HEK293 (cell line): ENCODE data around the gene EIF4EBP2.

Experiments used
- SETDB1 ChIP-seq: IDR thresholded peaks from one replicate; pipeline ENCODE4 v1.6.1; 2017; ENCODE audit warnings: mild to moderate bottlenecking, low read length, moderate library complexity, mixed read lengths; ENCODE audit not compliant: insufficient read length
- TF ChIP-seq, protein P1 (sequence below): fragments of 450-650 bp; formaldehyde crosslinking; IDR thresholded peaks from 2 replicates; pipeline ENCODE4 v1.5.1; 2016; ENCODE audit warnings: missing biosample characterization, missing genetic modification characterization

DNA sequence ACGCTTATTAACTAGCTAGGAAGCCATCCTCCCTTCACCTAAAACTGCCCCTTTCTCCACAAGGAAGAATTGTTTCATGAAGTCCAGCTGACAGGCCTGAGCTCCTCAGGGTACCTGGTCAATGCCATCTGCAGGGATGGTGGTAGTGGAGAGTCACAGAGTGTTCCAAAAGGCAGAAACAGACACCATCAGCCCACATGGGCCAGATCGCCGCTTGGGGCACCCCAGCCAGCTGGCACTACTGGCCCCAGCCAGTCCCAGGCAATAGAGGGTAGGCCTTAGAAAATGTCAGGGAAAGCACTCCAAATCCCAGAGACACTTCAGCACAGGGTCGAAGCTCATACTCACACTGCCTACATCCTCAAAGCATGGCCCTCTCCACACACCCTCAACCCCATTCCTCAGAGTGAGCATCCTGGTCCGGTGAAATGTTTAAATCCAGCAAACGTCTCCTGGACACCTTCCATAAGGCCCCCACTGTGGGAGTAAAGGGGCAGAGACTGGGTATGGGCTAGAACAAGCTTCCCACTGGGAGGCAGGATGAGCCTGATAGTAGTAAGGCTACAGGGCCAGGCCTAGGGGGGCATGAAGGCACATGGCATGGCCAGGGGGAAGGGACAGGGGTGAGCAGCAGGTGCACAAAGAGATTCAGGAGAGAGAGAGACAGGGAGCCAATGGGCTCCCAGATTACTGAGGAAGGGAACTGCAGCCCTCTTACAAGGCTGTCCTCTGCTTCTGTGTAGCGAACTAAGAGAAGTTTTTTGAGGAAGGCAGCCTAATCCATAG is 23.4 kb upstream of the EIF4EBP2 start:
- TF ChIP-seq SETDB1: no peak
- TF ChIP-seq, protein P1, sequence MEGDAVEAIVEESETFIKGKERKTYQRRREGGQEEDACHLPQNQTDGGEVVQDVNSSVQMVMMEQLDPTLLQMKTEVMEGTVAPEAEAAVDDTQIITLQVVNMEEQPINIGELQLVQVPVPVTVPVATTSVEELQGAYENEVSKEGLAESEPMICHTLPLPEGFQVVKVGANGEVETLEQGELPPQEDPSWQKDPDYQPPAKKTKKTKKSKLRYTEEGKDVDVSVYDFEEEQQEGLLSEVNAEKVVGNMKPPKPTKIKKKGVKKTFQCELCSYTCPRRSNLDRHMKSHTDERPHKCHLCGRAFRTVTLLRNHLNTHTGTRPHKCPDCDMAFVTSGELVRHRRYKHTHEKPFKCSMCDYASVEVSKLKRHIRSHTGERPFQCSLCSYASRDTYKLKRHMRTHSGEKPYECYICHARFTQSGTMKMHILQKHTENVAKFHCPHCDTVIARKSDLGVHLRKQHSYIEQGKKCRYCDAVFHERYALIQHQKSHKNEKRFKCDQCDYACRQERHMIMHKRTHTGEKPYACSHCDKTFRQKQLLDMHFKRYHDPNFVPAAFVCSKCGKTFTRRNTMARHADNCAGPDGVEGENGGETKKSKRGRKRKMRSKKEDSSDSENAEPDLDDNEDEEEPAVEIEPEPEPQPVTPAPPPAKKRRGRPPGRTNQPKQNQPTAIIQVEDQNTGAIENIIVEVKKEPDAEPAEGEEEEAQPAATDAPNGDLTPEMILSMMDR (tag by site-specific recombination): no peak
